Astrocyte (in vitro differentiated cells and primary cell): ENCODE results near the gene CARD10. TPM values are rescaled to one million over a fixed set of nuclear protein-coding genes. Genes with fewer than 3 reads are reported as not detected.

Source experiments
- DNase-seq: peaks from one replicate; pipeline ENCODE4 v3.0.0-alpha.2; 2010; ENCODE audit warnings: low read depth
- FAIRE-seq: peaks from 2 replicates; lab custom pipeline; 2011; peaks lifted over from hg19 to GRCh38; lab: Jason Lieb, UNC
- H2AFZ ChIP-seq: 2 replicates; pipeline ENCODE4 v1.6.0; 2012; ENCODE audit warnings: low read depth, low read length, inconsistent platforms
- H3K27ac ChIP-seq: 2 replicates; pipeline ENCODE4 v1.5.1; 2011; ENCODE audit warnings: low read depth, low read length, inconsistent platforms
- H3K27me3 ChIP-seq: 2 replicates; pipeline ENCODE4 v1.6.0; 2011; ENCODE audit warnings: low read length, inconsistent platforms; ENCODE audit not compliant: insufficient read depth
- H3K36me3 ChIP-seq: 2 replicates; pipeline ENCODE4 v1.5.1; 2011; ENCODE audit warnings: low read length, inconsistent platforms; ENCODE audit not compliant: insufficient read depth
- H3K4me1 ChIP-seq: 2 replicates; pipeline ENCODE4 v1.5.1; 2011; ENCODE audit warnings: low read length, inconsistent platforms; ENCODE audit not compliant: insufficient read depth
- H3K4me2 ChIP-seq: 2 replicates; pipeline ENCODE4 v1.6.0; 2012; ENCODE audit warnings: low read length, inconsistent platforms
- H3K4me3 ChIP-seq: 2 replicates; pipeline ENCODE4 v1.5.1; 2011; ENCODE audit warnings: low read depth, mild to moderate bottlenecking, low read length, inconsistent platforms; ENCODE audit not compliant: insufficient read depth
- H3K79me2 ChIP-seq: 2 replicates; pipeline ENCODE4 v1.6.0; 2012; ENCODE audit warnings: mild to moderate bottlenecking, low read length, inconsistent platforms; ENCODE audit not compliant: insufficient read depth
- H3K9ac ChIP-seq: 2 replicates; pipeline ENCODE4 v1.6.0; 2012; ENCODE audit warnings: mild to moderate bottlenecking, low read length, inconsistent platforms
- H3K9me3 ChIP-seq: 2 replicates; pipeline ENCODE4 v1.5.1; 2012; ENCODE audit warnings: low read depth, mild to moderate bottlenecking, low read length, inconsistent platforms; ENCODE audit not compliant: insufficient read depth
- H4K20me1 ChIP-seq: 2 replicates; pipeline ENCODE4 v1.6.0; 2012; ENCODE audit warnings: low read length, inconsistent platforms; ENCODE audit not compliant: insufficient read depth
- H3K27ac Mint-ChIP-seq: one replicate; pipeline ENCODE4 v1.8.0; 2021; ENCODE audit warnings: mild to moderate bottlenecking, mixed read lengths; ENCODE audit not compliant: unreplicated experiment
- H3K27me3 Mint-ChIP-seq: one replicate; pipeline ENCODE4 v1.8.0; 2021; ENCODE audit warnings: low read depth, mixed read lengths; ENCODE audit not compliant: unreplicated experiment
- H3K36me3 Mint-ChIP-seq: one replicate; pipeline ENCODE4 v1.8.0; 2021; ENCODE audit warnings: low read depth, mixed read lengths; ENCODE audit not compliant: unreplicated experiment
- H3K4me1 Mint-ChIP-seq: one replicate; pipeline ENCODE4 v1.8.0; 2021; ENCODE audit warnings: low read depth, mixed read lengths; ENCODE audit not compliant: unreplicated experiment
- H3K4me3 Mint-ChIP-seq: one replicate; pipeline ENCODE4 v1.8.0; 2021; ENCODE audit warnings: mild to moderate bottlenecking, moderate library complexity, mixed read lengths; ENCODE audit not compliant: unreplicated experiment
- H3K9me3 Mint-ChIP-seq: one replicate; pipeline ENCODE4 v1.8.0; 2021; ENCODE audit warnings: mild to moderate bottlenecking, mixed read lengths; ENCODE audit not compliant: unreplicated experiment
- EZH2 ChIP-seq: IDR thresholded peaks from 2 replicates; pipeline ENCODE4 v1.6.1; 2012; ENCODE audit warnings: mild to moderate bottlenecking, low read length, inconsistent platforms; ENCODE audit not compliant: insufficient read depth
- total RNA-seq: library from RNA; stranded (reverse); gene quantifications from 2 replicates; pipeline ENCODE4 v1.2.1, GENCODE V29; 2021
- TF ChIP-seq, protein P1 (sequence below): IDR thresholded peaks from 2 replicates; pipeline ENCODE4 v1.5.1; 2011; ENCODE audit warnings: low read depth, mild to moderate bottlenecking, inconsistent platforms, low read length, moderate library complexity; ENCODE audit not compliant: insufficient read depth

Gene CARD10
- total RNA-seq, 1 donor from 2014 or later, result 22.6 TPM

DNA sequence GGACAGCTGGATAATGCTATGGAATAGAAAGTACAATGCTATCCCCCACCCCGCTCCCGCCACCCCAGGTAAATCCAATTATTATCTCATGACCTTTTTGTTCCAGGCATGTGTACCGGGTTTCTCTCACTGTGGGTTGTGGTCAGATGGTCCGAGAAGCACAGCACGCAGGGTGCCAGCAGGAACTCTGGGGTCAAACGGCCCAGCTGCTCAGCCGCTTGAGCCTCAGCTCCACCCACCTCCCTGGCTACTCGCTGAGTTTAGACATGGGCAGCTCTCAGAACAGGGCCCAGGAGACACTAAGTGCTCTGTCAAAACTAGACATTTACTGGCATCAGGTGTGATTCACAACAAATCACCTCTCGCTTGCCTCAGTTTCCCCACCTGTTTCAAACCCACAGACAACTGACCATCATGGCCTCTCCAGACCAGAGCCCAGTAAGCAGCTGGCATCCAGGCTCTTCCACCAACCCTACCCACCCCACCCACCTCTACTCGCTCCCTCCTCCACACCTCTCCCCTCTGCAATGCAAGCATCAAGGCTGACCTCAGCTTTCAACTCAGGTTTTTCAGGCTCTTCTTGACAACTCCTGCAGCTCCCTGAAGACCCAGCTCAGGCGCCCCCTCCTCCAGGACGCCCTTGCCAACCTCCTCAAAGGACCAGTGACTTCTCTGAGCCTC, 20.0 kb downstream of the CARD10 start:
- Mint-ChIP-seq H3K27ac (no peak overlapping the region), H3K36me3 (peaks cover 9% of the 10 kb centered on the region), H3K4me1 (peaks cover 43% of the 10 kb centered on the region), H3K27me3 (no peaks in the 10 kb centered on the region), H3K9me3 (no peaks in the 10 kb centered on the region), H3K4me3 (no peak overlapping the region)
- H3K9ac ChIP-seq, result no peak overlapping the region
- H4K20me1 ChIP-seq, result peaks cover 11% of the 10 kb centered on the region
- no peak overlapping the region for H3K4me3 ChIP-seq
- no peak overlapping the region for H2AFZ ChIP-seq
- no peak for DNase-seq
- H3K79me2 ChIP-seq, result peaks cover 10% of the 10 kb centered on the region
- H3K27me3 ChIP-seq, result no peaks in the 10 kb centered on the region
- TF ChIP-seq, protein P1, sequence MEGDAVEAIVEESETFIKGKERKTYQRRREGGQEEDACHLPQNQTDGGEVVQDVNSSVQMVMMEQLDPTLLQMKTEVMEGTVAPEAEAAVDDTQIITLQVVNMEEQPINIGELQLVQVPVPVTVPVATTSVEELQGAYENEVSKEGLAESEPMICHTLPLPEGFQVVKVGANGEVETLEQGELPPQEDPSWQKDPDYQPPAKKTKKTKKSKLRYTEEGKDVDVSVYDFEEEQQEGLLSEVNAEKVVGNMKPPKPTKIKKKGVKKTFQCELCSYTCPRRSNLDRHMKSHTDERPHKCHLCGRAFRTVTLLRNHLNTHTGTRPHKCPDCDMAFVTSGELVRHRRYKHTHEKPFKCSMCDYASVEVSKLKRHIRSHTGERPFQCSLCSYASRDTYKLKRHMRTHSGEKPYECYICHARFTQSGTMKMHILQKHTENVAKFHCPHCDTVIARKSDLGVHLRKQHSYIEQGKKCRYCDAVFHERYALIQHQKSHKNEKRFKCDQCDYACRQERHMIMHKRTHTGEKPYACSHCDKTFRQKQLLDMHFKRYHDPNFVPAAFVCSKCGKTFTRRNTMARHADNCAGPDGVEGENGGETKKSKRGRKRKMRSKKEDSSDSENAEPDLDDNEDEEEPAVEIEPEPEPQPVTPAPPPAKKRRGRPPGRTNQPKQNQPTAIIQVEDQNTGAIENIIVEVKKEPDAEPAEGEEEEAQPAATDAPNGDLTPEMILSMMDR, result no peak
- no peak for TF ChIP-seq EZH2
- H3K4me2 ChIP-seq, result peak overlapping the region; percentile 7
- H3K4me1 ChIP-seq, result peaks cover 48% of the 10 kb centered on the region
- no peaks in the 10 kb centered on the region for H3K9me3 ChIP-seq
- no peak for FAIRE-seq
- peaks cover 6% of the 10 kb centered on the region for H3K36me3 ChIP-seq
- H3K27ac ChIP-seq, result no peak overlapping the region

DNA sequence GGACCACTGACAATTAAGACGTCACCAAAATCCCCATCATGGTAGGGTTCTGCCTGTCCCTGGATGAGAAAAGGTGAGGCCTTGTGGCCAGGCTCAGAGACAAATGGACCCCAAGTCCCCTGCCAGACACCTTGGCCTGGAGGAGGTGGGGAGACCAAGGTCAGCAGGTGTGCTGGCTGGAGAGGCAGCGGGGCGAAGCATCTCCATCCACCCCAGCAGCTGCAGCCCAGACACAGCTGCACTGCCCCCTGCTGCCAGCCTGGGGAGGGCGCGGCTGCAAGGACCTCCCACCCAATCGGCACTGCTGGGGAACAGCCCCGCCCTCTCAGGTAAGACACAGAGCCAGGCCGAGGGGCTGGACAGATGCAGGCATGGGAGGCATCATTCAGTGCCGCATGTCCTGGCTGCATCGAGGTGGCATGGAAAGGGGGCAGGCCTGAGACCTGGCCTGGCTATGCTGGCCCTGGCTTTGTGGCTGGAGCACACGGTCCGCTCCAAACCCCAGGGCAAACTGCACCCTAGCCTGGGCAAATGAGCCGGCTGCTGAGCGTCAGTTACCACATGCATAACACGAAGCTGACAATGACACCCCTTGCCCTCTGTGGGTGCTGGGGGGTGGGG, 20.8 kb downstream of the CARD10 start:
- DNase-seq (no peak), FAIRE-seq (no peak)
- TF ChIP-seq, protein P1, result peak; percentile 13
- TF ChIP-seq EZH2, result no peak
- Mint-ChIP-seq H3K27ac (no peak overlapping the region), H3K36me3 (peaks cover 11% of the 10 kb centered on the region), H3K27me3 (no peaks in the 10 kb centered on the region), H3K4me3 (no peak overlapping the region), H3K9me3 (peaks cover 2% of the 10 kb centered on the region), H3K4me1 (peaks cover 44% of the 10 kb centered on the region)
- Histone ChIP-seq H3K27me3 (no peaks in the 10 kb centered on the region), H3K79me2 (peaks cover 10% of the 10 kb centered on the region), H3K4me1 (peaks cover 48% of the 10 kb centered on the region), H4K20me1 (peaks cover 11% of the 10 kb centered on the region), H3K36me3 (peaks cover 5% of the 10 kb centered on the region), H3K9ac (peak overlapping the region; percentile 24), H3K4me2 (no peak overlapping the region), H3K9me3 (no peaks in the 10 kb centered on the region), H2AFZ (no peak overlapping the region), H3K27ac (peak overlapping the region; percentile 93), H3K4me3 (no peak overlapping the region)
